HCT116 (cell line): Measurements from ENCODE around the gene SH2D3C.

Experiments
- CBX3 ChIP-seq: IDR thresholded peaks from 2 replicates; pipeline ENCODE4 v1.6.1; 2012; ENCODE audit warnings: low read depth
- CEBPB ChIP-seq: IDR thresholded peaks from 2 replicates; pipeline ENCODE4 v1.6.1; 2012; ENCODE audit warnings: low read depth
- CTCF ChIP-seq, 3 experiments: fragments of 200-600 bp in 1 of 3; sonication (generic) in 1 of 3; IDR thresholded peaks in 2 of 3; conservative IDR thresholded peaks in 1 of 3; 2 replicates each; pipeline ENCODE4 v1.5.1; 2012 to 2017; ENCODE audit warnings: low read depth in 2 of 3, low read length in 2 of 3, antibody characterized with exemption in 1 of 3, borderline replicate concordance in 1 of 3, control low read depth in 1 of 3, mild to moderate bottlenecking in 1 of 3, mixed read lengths in 1 of 3, mixed run types in 1 of 3, moderate library complexity in 1 of 3; ENCODE audit not compliant: insufficient read depth in 1 of 3
- EZH2 ChIP-seq: fragments of 200-600 bp; sonication (generic); IDR thresholded peaks from 2 replicates; pipeline ENCODE4 v1.6.1; 2017; ENCODE audit warnings: antibody characterized with exemption, mixed run types
- EZH2phosphoT487 ChIP-seq: fragments of 200-600 bp; IDR thresholded peaks from 2 replicates; pipeline ENCODE4 v1.6.1; 2018; ENCODE audit warnings: antibody characterized with exemption, borderline replicate concordance
- JUND ChIP-seq: IDR thresholded peaks from 2 replicates; pipeline ENCODE4 v1.6.1; 2012
- MAX ChIP-seq: IDR thresholded peaks from 2 replicates; pipeline ENCODE4 v1.6.1; 2012
- POLR2A ChIP-seq: IDR thresholded peaks from 2 replicates; pipeline ENCODE4 v1.7.0; 2011; ENCODE audit warnings: borderline replicate concordance; ENCODE audit not compliant: insufficient read depth, insufficient read length; ENCODE audit errors: extremely low read depth
- POLR2AphosphoS5 ChIP-seq: IDR thresholded peaks from 2 replicates; pipeline ENCODE4 v1.6.1; 2011; ENCODE audit warnings: mild to moderate bottlenecking, low read depth, low read length, moderate library complexity
- RAD21 ChIP-seq: IDR thresholded peaks from 2 replicates; pipeline ENCODE4 v1.6.1; 2012; ENCODE audit warnings: low read depth, mild to moderate bottlenecking
- SIN3A ChIP-seq: IDR thresholded peaks from 2 replicates; pipeline ENCODE4 v1.6.1; 2012; ENCODE audit warnings: low read depth
- SRF ChIP-seq: IDR thresholded peaks from 2 replicates; pipeline ENCODE4 v1.6.1; 2012; ENCODE audit warnings: low read depth
- YY1 ChIP-seq: IDR thresholded peaks from 2 replicates; pipeline ENCODE4 v1.6.1; 2011; ENCODE audit warnings: low read length, low read depth, moderate library complexity, mild to moderate bottlenecking; ENCODE audit not compliant: insufficient replicate concordance; ENCODE audit errors: extremely low read depth

- TF ChIP-seq CTCF (IDR thresholded peaks at IDR 0.05 in 2 of 3, conservative IDR thresholded peaks at IDR 0.05 in 1 of 3; ENCODE audit: borderline replicate concordance in 1 of 3, insufficient read depth in 1 of 3, low read depth in 2 of 3, low read length in 2 of 3) (no peak), POLR2A (no peak), EZH2 (no peak), RAD21 (no peak), CEBPB (no peak), EZH2phosphoT487 (no peak), SIN3A (no peak), SRF (no peak), POLR2AphosphoS5 (no peak), YY1 (no peak), CBX3 (no peak), MAX (no peak), JUND (no peak)
Measured at GRCh38 chr9:127690735-127691134, 87.7 kb downstream of the SH2D3C start.
